OCI-LY7 (cell line): Measurements from ENCODE around the gene RAB3IP.

Experiments
- EZH2phosphoT487 ChIP-seq: fragments of 200-600 bp; sonication (generic); IDR thresholded peaks from 2 replicates; pipeline ENCODE4 v1.6.1; 2018; ENCODE audit warnings: low read depth, borderline replicate concordance, mild to moderate bottlenecking, mixed run types, antibody characterized with exemption, low read length, moderate library complexity, mixed read lengths
- TF ChIP-seq, protein P1 (sequence below): fragments of 200-600 bp; sonication (generic); conservative IDR thresholded peaks from 2 replicates; pipeline ENCODE4 v1.5.1; 2014; ENCODE audit warnings: mild to moderate bottlenecking, antibody characterized with exemption, low read length, moderate library complexity, mixed read lengths

DNA sequence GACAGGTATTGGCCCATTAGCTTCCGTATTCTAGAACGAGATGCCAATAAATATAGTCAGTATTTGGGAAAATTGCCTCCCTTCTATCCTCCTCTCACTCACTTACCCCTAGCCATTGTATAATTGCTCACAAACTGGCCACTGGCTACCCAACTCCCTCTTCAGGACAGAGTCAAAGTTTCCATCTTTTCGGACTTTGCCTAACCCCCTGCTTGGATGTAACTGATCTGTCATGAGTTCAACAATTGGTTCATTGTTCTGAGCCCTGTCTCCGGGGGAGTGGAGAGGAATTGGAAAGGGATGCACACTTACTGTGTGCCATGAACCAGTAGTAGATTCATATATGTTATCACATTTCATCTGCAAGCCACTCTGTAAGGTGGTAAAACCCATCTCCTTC is 98.5 kb downstream of the RAB3IP start:
- TF ChIP-seq, protein P1, sequence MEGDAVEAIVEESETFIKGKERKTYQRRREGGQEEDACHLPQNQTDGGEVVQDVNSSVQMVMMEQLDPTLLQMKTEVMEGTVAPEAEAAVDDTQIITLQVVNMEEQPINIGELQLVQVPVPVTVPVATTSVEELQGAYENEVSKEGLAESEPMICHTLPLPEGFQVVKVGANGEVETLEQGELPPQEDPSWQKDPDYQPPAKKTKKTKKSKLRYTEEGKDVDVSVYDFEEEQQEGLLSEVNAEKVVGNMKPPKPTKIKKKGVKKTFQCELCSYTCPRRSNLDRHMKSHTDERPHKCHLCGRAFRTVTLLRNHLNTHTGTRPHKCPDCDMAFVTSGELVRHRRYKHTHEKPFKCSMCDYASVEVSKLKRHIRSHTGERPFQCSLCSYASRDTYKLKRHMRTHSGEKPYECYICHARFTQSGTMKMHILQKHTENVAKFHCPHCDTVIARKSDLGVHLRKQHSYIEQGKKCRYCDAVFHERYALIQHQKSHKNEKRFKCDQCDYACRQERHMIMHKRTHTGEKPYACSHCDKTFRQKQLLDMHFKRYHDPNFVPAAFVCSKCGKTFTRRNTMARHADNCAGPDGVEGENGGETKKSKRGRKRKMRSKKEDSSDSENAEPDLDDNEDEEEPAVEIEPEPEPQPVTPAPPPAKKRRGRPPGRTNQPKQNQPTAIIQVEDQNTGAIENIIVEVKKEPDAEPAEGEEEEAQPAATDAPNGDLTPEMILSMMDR, result no peak
- TF ChIP-seq EZH2phosphoT487, result no peak
